H9 (cell line): ENCODE measurements around the gene NAALADL1. TPM values are rescaled to one million over a fixed set of nuclear protein-coding genes. Genes with fewer than 3 reads are reported as not detected.

Experiments used
- DNase-seq: peaks from one replicate; pipeline ENCODE4 v3.0.0-alpha.2; 2017
- H2AFZ ChIP-seq: one replicate; pipeline ENCODE4 v1.6.1; 2013; ENCODE audit warnings: mild to moderate bottlenecking, low read length, control low read depth, moderate library complexity
- H2AK5ac ChIP-seq: 2 replicates; pipeline ENCODE4 v1.6.1; 2013; ENCODE audit warnings: low read length, control low read depth, mixed read lengths; ENCODE audit not compliant: insufficient read length
- H2BK120ac ChIP-seq: one replicate; pipeline ENCODE4 v1.6.1; 2013; ENCODE audit warnings: low read depth, mild to moderate bottlenecking, low read length, control low read depth, inconsistent platforms; ENCODE audit not compliant: poor library complexity, severe bottlenecking
- H2BK12ac ChIP-seq: 2 replicates; pipeline ENCODE4 v1.6.1; 2013; ENCODE audit warnings: low read length, control low read depth, mixed read lengths, low read depth; ENCODE audit not compliant: insufficient read length
- H2BK15ac ChIP-seq: 2 replicates; pipeline ENCODE4 v1.6.1; 2013; ENCODE audit warnings: low read depth, low read length, control low read depth
- H2BK20ac ChIP-seq: one replicate; pipeline ENCODE4 v1.6.1; 2013; ENCODE audit warnings: low read depth, mild to moderate bottlenecking, low read length, control low read depth, inconsistent platforms; ENCODE audit not compliant: poor library complexity, severe bottlenecking
- H2BK5ac ChIP-seq: 2 replicates; pipeline ENCODE4 v1.6.1; 2013; ENCODE audit warnings: low read length, control low read depth, mixed read lengths; ENCODE audit not compliant: insufficient read length
- H3K14ac ChIP-seq: 2 replicates; pipeline ENCODE4 v1.6.1; 2013; ENCODE audit warnings: low read length, control low read depth; ENCODE audit not compliant: insufficient read depth
- H3K18ac ChIP-seq: 2 replicates; pipeline ENCODE4 v1.6.1; 2013; ENCODE audit warnings: low read depth, mild to moderate bottlenecking, mixed read lengths, low read length, control low read depth; ENCODE audit not compliant: insufficient read length
- H3K23ac ChIP-seq: 2 replicates; pipeline ENCODE4 v1.6.1; 2013; ENCODE audit warnings: low read length, control low read depth, mixed read lengths, low read depth; ENCODE audit not compliant: insufficient read length
- H3K23me2 ChIP-seq: 2 replicates; pipeline ENCODE4 v1.6.1; 2013; ENCODE audit warnings: low read depth, mild to moderate bottlenecking, mixed read lengths, low read length, control low read depth; ENCODE audit not compliant: insufficient read length, poor library complexity, severe bottlenecking
- H3K27ac ChIP-seq: 2 replicates; pipeline ENCODE4 v1.5.1; 2013; ENCODE audit warnings: low read length, control low read depth, mixed read lengths, low read depth; ENCODE audit not compliant: insufficient read length
- H3K27me3 ChIP-seq: 2 replicates; pipeline ENCODE4 v1.6.1; 2013; ENCODE audit warnings: low read length, control low read depth, inconsistent platforms; ENCODE audit not compliant: insufficient read depth
- H3K4ac ChIP-seq: 2 replicates; pipeline ENCODE4 v1.6.1; 2013; ENCODE audit warnings: low read depth, mild to moderate bottlenecking, control low read depth, inconsistent platforms, low read length, moderate library complexity
- H3K4me1 ChIP-seq: 2 replicates; pipeline ENCODE4 v1.6.1; 2013; ENCODE audit warnings: low read length, control low read depth, inconsistent platforms; ENCODE audit not compliant: insufficient read depth
- H3K4me2 ChIP-seq: 2 replicates; pipeline ENCODE4 v1.6.1; 2013; ENCODE audit warnings: low read length, control low read depth, mixed read lengths; ENCODE audit not compliant: insufficient read length, insufficient read depth
- H3K56ac ChIP-seq: 2 replicates; pipeline ENCODE4 v1.6.1; 2013; ENCODE audit warnings: low read depth, mild to moderate bottlenecking, mixed read lengths, low read length, control low read depth; ENCODE audit not compliant: insufficient read length
- H3K79me1 ChIP-seq: 2 replicates; pipeline ENCODE4 v1.6.1; 2013; ENCODE audit warnings: low read depth, mild to moderate bottlenecking, moderate library complexity, low read length, control low read depth, inconsistent platforms; ENCODE audit not compliant: insufficient read depth, poor library complexity, severe bottlenecking
- H3K79me2 ChIP-seq: 2 replicates; pipeline ENCODE4 v1.6.1; 2013; ENCODE audit warnings: low read length, control low read depth, inconsistent platforms; ENCODE audit not compliant: insufficient read depth
- H3K9ac ChIP-seq: 2 replicates; pipeline ENCODE4 v1.6.1; 2013; ENCODE audit warnings: low read length, control low read depth, mixed read lengths; ENCODE audit not compliant: insufficient read length; ENCODE audit errors: extremely low read depth
- H3K9me3 ChIP-seq: one replicate; pipeline ENCODE4 v1.6.1; 2013; ENCODE audit warnings: low read depth, low read length, inconsistent platforms; ENCODE audit not compliant: control insufficient read depth
- H3T11ph ChIP-seq: one replicate; pipeline ENCODE4 v1.6.1; 2013; ENCODE audit warnings: mild to moderate bottlenecking, low read length, control low read depth, inconsistent platforms
- H4K20me1 ChIP-seq: one replicate; pipeline ENCODE4 v1.6.1; 2013; ENCODE audit not compliant: control insufficient read depth, insufficient read length, insufficient read depth
- H4K5ac ChIP-seq: 2 replicates; pipeline ENCODE4 v1.6.1; 2013; ENCODE audit warnings: low read depth, mild to moderate bottlenecking, mixed read lengths, low read length, control low read depth; ENCODE audit not compliant: insufficient read length
- H4K8ac ChIP-seq: replicated peaks from 2 replicates; pipeline ENCODE4 v1.6.1; 2013; ENCODE audit warnings: low read length, control low read depth, mixed read lengths, low read depth; ENCODE audit not compliant: insufficient read length
- H4K91ac ChIP-seq: 2 replicates; pipeline ENCODE4 v1.6.1; 2013; ENCODE audit warnings: low read depth, mild to moderate bottlenecking, moderate library complexity, mixed read lengths, low read length, control low read depth; ENCODE audit not compliant: insufficient read length
- H3K27ac Mint-ChIP-seq, 3 experiments: 2 replicates in 2 of 3; 3 replicates in 1 of 3; pipeline ENCODE4 v1.8.0; 2020 to 2021; ENCODE audit warnings: mixed read lengths in 3 of 3, mild to moderate bottlenecking in 1 of 3, moderate library complexity in 1 of 3
- H3K27me3 Mint-ChIP-seq: 2 replicates; pipeline ENCODE4 v1.8.0; 2021; ENCODE audit warnings: low read depth, mild to moderate bottlenecking, moderate library complexity, mixed read lengths
- H3K36me3 Mint-ChIP-seq, 3 experiments: 2 replicates in 2 of 3; 3 replicates in 1 of 3; pipeline ENCODE4 v1.8.0; 2020 to 2021; ENCODE audit warnings: low read depth in 3 of 3, mixed read lengths in 3 of 3; ENCODE audit not compliant: insufficient read depth in 1 of 3
- H3K4me1 Mint-ChIP-seq, 2 experiments: 2 replicates each; pipeline ENCODE4 v1.8.0; 2020; ENCODE audit warnings: mixed read lengths in 2 of 2
- H3K4me3 Mint-ChIP-seq, 2 experiments: 2 replicates in 1 of 2; 3 replicates in 1 of 2; pipeline ENCODE4 v1.8.0; 2020 to 2021; ENCODE audit warnings: mild to moderate bottlenecking in 2 of 2, mixed read lengths in 2 of 2, moderate library complexity in 1 of 2
- H3K9me3 Mint-ChIP-seq, 2 experiments: 2 replicates in 1 of 2; 3 replicates in 1 of 2; pipeline ENCODE4 v1.8.0; 2020; ENCODE audit warnings: mild to moderate bottlenecking in 2 of 2, mixed read lengths in 2 of 2, moderate library complexity in 1 of 2
- WGBS: extraction: QIAGEN DNeasy Blood & Tissue Kit; methylation state at CpG from one replicate; pipeline ENCODE4 v1.1.7; 2013; ENCODE audit warnings: missing lambda C conversion rate, low lambda C conversion rate, mixed read lengths; ENCODE audit not compliant: insufficient read length; ENCODE audit errors: extremely low coverage; 5-methylcytosine and 5-hydroxymethylcytosine counted together
- total RNA-seq: library from RNA; stranded (reverse); gene quantifications from 2 replicates; pipeline ENCODE4 v1.2.1, GENCODE V29; 2021
- TF ChIP-seq, protein P1 (sequence below): fragments of 200-600 bp; sonication (generic); conservative IDR thresholded peaks from 3 replicates; pipeline ENCODE4 v1.8.0; 2021; ENCODE audit warnings: antibody characterized with exemption, mild to moderate bottlenecking

Gene NAALADL1
- total RNA-seq, 1 experiment from 2014 or later, result 1.0 TPM

DNA sequence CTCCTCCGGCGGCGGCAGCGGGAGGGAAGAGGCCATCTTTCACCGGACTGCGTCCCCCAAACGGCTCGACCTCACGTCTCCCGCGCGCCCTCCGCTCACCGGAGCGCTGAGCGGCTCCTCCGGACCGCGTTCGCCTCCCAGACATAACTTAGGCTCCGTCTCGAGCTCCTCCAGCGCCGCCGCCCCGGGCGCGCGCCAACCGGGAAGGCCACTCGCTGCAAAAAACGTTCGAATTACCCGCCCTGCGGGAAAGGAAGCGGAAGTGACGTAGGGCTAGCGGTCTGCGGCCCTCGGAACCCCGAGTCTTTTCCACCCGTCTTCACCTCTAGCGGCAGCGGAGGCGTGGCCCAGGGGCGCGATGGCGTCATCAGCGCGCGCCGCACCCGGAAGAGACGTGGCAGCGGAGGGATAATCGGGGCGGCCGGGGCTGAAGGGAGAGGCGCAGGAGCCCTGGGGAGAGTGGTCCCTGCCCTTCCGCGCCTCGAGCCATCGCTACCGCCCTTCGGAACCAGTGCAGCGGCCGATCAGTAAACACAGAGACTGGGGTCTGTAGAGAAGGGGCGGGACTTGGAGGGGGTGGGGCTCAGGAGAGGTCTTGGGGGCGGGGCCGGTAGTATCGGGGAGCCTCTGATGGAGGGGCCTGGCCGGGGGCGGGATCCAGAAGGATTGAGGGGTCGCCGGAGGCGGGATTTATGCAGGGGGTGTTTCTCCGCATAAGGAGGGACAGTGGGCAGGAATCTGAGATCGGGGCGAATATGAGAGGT is 25.7 kb upstream of the NAALADL1 start, which contains the start of the genes CDCA5 and ZFPL1:
Gene CDCA5, minus strand, starts transcription at position 207 of the 764 bp plus-strand sequence. Its CDS starts 62 bp downstream, at position 145.
Gene ZFPL1, plus strand, starts transcription at position 389 of the 764 bp plus-strand sequence. CDS start 477 bp downstream, outside the sequence.
- Mint-ChIP-seq H3K9me3 (no peaks in the 10 kb centered on the region; a peak in 1 of 5 replicates), H3K27me3 (no peaks in the 10 kb centered on the region), H3K4me3 (peak within 1 kb of the TSS; percentile 97 to 99), H3K27ac (peak within 1 kb of the TSS; percentile 98 to 100 (median 99)), H3K4me1 (peaks cover 14 to 16% of the 10 kb centered on the region in 2 experiments), H3K36me3 (peaks cover 26 to 66% (median 65%) of the 10 kb centered on the region in 3 experiments)
- DNase-seq, result peak; percentile 96
- no peak within 1 kb of the TSS for H2AK5ac ChIP-seq
- H3K23ac ChIP-seq, result no peak within 1 kb of the TSS
- peak within 1 kb of the TSS; percentile 37 for H4K5ac ChIP-seq
- H4K91ac ChIP-seq, result no peak within 1 kb of the TSS
- H3K9ac ChIP-seq, result peak within 1 kb of the TSS; percentile 93
- peak within 1 kb of the TSS; percentile 95 for H3K14ac ChIP-seq
- H3T11ph ChIP-seq, result no peak within 1 kb of the TSS
- peak within 1 kb of the TSS; percentile 79 for H3K27ac ChIP-seq
- H2AFZ ChIP-seq, result no peak within 1 kb of the TSS
- H2BK12ac ChIP-seq, result no peak within 1 kb of the TSS
- peaks cover 8% of the 10 kb centered on the region; the same call in 1 of the 2 replicates for H3K79me2 ChIP-seq
- H3K4me2 ChIP-seq, result peak within 1 kb of the TSS; percentile 79
- H3K23me2 ChIP-seq, result peaks cover 12% of the 10 kb centered on the region
- H2BK5ac ChIP-seq, result no peak within 1 kb of the TSS
- no peak within 1 kb of the TSS for H2BK20ac ChIP-seq
- no CpG with 5 or more reads among the region's 79 CpGs for WGBS
- H4K8ac ChIP-seq, result no peak within 1 kb of the TSS
- peak within 1 kb of the TSS; percentile 96 for H3K18ac ChIP-seq
- H3K27me3 ChIP-seq, result no peaks in the 10 kb centered on the region
- no peak within 1 kb of the TSS; the same call in 1 of the 2 replicates for H3K4ac ChIP-seq
- H2BK15ac ChIP-seq, result no peak within 1 kb of the TSS
- peaks cover 3% of the 10 kb centered on the region for H4K20me1 ChIP-seq
- H3K4me1 ChIP-seq, result no peaks in the 10 kb centered on the region
- H3K9me3 ChIP-seq, result no peaks in the 10 kb centered on the region
- no peak within 1 kb of the TSS for H2BK120ac ChIP-seq
- H3K79me1 ChIP-seq, result peaks cover 4% of the 10 kb centered on the region
- no peak within 1 kb of the TSS for H3K56ac ChIP-seq
- TF ChIP-seq, protein P1, sequence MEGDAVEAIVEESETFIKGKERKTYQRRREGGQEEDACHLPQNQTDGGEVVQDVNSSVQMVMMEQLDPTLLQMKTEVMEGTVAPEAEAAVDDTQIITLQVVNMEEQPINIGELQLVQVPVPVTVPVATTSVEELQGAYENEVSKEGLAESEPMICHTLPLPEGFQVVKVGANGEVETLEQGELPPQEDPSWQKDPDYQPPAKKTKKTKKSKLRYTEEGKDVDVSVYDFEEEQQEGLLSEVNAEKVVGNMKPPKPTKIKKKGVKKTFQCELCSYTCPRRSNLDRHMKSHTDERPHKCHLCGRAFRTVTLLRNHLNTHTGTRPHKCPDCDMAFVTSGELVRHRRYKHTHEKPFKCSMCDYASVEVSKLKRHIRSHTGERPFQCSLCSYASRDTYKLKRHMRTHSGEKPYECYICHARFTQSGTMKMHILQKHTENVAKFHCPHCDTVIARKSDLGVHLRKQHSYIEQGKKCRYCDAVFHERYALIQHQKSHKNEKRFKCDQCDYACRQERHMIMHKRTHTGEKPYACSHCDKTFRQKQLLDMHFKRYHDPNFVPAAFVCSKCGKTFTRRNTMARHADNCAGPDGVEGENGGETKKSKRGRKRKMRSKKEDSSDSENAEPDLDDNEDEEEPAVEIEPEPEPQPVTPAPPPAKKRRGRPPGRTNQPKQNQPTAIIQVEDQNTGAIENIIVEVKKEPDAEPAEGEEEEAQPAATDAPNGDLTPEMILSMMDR, result no peak
